ENCODE results near the gene NR2F1-AS1.

NR2F1-AS1 gene

DNA sequence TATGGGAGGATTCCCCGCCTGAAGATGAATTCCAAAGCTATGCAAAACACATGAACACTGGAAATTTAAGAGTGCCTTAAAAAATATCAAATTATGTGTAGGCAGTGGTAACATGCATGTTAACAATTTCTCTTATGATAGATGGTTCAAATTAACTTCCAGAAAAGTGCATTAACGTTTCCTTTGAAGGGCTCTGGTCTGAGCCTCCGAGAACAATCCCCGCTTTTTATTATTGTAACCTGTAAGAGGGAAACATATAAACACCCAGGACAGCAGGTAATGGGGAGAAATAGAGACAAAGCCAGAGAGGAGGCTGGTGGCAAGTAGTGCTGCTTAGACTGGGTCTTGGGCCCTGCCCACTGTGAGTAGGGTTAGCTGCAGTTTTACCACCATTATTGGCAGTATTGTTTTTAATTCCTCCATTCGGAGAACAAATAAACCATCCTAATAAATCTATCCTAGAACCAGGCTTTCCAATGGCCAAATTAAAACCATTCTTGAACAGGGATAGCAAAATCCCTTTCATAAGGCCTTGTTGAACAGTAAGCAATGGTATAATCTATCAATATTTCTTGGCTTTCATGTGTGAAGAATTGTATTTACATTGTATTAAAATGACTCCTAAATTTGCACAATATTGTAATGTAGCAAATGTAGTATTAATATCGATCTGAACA is 8.3 kb upstream of the NR2F1-AS1 start:
- DNase-seq: no peak

DNA sequence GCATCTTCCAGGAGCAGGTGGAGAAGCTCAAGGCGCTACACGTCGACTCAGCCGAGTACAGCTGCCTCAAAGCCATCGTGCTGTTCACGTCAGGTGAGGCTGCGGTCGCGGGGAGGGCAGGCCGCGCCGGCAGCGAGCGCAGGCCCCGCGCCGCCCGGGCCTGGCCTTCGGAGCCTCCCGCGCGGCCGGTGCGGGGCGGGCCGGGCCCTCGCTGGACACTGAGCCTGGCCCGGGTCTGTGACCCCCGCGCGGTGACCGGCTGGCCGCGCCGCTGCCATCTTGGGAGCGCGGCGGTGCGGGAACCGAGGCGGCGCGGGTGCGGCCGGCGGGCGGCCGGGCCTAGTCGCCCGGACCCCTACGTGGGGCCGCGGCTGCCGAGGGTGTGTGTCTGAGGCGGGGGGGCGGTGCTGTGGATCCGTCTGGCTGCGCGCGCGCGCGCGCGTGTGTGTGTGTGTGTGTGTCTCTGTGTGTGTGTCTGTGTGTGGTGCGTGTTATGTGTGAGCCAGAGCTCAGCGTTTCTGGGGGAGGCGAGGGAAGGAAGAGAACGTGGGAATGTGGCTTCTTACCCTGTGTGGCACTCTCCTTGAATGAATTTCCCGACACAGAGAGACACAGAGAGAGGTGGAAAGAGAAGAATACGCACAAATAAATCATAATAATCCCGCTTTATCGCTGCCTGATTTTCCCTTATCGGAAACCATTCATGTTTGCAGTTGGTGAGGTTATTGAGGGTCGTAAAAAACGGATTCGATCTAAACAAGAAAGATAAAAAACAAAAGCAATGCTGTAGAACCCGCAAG is 7.5 kb upstream of the NR2F1-AS1 start:
- no peak for DNase-seq

DNA sequence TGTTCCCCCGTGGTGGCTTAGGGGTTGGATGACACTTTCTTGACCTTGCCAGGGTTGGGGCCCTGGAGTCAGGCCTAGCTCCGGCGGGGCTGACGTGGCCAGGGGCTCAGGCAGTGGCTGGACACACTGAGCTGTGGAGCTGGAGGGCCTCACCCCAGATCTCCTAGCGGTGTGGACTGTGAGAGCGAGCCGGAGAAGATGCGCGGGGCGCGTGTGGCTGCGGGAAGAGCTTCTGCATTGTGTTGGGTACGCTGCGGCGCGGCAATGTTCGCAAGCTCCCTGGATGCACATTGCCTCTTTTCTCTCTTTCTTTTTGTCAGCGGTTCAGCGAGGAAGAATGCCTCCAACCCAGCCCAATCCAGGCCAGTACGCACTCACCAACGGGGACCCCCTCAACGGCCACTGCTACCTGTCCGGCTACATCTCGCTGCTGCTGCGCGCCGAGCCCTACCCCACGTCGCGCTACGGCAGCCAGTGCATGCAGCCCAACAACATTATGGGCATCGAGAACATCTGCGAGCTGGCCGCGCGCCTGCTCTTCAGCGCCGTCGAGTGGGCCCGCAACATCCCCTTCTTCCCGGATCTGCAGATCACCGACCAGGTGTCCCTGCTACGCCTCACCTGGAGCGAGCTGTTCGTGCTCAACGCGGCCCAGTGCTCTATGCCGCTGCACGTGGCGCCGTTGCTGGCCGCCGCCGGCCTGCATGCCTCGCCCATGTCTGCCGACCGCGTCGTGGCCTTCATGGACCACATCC is 6.8 kb upstream of the NR2F1-AS1 start:
- no peak for DNase-seq

DNA sequence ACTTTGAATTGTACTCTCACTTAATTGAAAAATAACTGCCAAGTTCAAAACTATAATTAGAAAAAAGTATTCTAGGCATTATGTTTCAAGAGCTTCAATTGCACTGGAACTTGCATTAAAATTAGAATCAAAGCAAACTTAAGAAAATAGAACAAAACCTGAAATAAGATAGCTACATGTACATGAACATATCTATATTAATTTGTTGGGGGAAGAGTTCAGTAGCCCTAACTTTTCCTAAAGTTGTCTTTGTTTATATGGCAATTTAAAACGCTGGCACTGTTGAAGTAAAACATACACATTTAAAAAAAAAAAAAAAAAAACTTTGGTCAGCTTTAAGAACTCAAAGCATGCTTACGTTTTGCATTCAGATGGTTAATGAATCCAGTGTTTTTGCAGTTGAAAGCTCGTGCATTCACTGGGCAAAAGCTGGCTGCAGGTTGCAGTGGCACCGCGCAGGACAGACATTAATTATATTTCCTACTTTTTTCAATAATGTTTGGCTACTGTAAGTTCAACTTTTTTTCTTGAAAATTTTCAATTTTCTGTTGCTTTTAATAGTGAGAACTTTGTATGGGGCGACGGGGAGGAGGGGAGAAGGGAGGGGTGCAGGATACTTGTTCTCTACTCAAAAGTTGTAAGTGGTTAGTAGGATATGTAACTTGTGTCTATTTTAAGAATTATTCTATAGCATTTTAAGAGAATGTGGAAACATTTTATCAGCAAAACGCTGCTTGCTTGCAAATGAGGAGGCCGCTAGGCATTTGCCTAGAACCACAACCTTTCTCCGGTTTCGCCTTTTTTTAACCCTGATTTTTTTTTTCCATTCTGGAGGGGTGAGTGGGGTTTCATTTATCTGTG is 5.9 kb upstream of the NR2F1-AS1 start:
- DNase-seq: no peak

DNA sequence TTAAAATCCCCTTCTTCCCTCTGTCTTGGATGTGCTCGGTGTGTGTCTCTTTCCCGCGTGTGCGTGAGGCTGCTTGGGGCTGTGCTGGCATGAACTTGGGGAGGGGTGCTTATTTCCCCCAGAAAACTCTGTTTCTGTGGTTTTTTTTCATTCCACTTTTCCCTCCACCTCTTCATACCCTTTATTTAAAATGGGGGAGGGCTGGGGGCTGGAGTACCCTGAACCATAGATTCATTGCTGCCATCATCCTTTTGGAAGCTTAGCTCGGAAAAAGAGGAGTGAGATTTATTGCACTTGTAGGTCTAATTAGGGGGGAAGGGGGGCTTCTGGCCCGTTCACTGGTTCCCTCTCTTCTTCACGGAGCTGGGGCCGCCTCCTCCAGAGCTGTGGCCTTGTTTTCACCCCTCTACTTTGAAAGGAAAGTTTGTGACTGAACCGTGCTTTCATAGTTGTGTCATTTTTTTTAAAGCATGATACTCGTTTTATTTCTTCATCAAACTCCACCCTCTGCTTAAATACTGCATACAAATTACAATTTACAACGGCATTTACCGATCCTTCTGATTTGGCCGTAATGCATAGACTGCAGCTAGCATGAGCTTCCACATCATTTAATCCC is 4.9 kb upstream of the NR2F1-AS1 start:
- DNase-seq: no peak

DNA sequence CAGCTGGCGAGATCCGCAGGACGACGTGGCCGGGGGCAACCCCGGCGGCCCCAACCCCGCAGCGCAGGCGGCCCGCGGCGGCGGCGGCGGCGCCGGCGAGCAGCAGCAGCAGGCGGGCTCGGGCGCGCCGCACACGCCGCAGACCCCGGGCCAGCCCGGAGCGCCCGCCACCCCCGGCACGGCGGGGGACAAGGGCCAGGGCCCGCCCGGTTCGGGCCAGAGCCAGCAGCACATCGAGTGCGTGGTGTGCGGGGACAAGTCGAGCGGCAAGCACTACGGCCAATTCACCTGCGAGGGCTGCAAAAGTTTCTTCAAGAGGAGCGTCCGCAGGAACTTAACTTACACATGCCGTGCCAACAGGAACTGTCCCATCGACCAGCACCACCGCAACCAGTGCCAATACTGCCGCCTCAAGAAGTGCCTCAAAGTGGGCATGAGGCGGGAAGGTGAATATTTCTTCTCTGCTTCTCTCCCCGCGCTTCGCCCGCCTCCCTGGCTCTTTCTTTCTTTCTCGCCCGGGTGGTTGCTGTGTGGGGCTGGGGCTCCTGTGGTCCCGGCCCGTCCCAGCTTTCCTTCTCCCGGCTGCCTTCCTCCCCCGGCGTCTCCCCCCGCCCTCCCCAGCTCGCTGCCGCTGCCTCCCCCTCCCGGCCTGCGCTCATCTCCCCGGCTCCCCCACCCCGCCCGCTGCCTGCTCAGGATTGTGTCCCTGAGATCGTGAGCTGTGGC is 4.2 kb upstream of the NR2F1-AS1 start:
- peak in 1 of 2 experiments; percentile 64 for DNase-seq

DNA sequence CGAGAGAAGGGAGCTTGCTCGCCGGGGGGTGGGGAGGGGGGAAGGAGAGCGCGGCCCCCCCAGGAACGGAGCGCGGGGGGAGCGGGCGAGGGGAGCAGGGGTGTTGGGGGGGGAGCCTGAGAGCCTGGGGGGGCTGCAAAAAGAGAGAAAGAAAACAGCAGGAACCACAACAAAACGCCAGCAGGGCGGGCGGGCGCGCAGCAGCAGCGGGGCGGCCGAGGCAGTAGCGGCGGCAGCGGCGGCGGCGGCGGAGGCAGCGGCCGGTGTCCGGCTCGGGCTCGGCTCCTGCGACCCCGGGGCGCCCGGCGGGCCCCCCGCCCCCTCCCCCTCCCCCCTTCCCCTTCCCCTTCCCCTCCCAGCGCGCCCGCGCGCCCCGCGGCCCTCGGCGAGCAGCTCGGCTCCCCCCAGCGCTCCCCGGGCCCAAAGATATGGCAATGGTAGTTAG is 3.6 kb upstream of the NR2F1-AS1 start:
- no peak for DNase-seq

DNA sequence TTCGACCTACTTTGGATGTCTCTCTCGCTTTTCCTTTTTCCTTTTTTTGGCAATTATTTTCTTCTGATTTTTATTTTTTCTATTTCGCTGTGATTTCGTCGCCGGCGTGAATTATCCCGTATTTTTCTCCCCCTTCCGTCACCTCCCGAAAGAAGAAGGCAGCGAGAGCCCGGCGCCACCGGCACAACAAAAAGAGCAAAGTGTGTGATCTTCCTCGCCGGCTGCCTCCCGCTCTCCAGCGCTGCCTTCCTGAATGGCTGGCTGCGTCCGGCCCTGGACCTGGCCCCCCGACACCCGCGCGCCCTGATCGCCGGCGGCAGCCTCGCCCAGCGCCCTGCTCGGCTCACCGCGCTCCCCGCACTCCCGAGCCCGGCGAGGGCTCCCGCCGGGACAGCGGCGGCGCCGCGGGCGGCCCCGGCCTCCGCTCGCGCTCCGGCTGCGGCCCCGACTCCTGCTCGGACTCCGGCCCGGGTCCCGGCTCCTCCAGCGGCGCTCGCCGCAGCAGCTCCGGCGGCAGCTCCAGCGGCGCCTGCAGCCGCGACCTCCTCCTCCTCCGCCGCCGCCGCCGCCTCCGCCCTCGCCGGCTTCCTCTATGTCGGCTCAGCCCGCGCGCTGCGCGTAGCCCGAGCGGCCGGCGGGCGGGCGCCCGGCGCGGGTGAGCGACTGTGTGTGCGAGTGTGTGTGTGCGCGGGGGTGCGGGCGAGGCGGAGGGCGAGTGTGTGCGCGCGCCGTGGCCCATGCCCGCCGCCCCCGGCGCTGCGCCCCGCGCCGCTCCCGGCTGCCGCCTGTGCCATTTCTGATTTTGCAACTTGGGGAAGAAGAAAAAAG is 3.0 kb upstream of the NR2F1-AS1 start:
- peak in 1 of 2 experiments; percentile 55 for DNase-seq

DNA sequence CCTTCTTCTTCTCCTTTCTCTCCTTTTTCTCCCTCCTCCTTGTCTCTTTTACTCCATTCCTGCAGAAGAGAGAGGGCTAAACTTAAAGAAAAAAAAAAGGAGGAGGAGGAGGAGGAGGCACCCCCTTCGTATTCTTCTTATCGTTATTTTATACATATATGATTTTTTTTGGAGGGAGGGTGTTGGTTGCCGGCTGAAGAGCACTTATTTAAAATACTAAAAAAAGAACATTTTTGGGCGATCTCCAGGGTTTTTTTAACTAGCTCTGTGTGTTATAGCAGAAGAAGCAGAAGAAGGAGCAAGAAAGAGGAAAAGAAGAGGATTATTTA is 2.4 kb upstream of the NR2F1-AS1 start:
- no peak for DNase-seq

DNA sequence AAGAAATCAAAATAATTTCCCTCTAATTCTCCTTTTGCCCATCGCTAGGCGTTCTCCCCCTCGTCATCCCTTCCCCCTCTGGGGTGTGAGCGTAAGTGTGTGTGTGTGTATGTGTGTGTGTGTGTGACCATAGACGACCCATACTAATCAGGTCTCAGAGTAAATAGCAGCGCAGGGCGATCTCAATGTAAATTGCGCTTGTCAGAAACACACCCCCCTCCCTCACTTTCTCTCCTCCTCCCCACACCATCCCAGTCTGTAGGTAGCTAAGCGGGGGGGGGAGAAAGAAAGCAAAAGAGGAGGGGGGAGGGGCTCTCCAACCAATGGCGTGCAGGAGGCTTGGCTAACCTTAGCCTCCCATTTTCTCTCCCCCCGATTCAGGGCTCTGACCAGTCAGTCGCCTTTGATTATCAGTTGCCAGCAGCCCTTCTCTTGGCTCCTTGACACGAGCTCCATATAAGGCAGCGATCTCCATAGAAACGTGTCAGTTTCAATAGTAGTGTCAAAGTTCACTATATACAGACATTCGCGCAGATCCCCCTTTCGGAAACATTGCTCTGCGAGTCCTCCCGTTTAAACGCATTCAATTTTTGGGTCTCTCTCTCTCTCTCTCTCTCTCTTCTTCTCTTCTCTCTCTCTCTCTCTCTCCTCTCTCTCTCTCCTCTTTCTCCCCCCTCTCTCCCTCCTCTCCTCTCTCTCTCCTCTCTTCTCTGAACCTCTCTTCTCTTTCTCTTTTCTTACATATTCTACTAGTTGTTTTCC is 1.8 kb upstream of the NR2F1-AS1 start, which contains the start of gene NR2F1:
Gene NR2F1 (plus strand): TSS at position 546 of the 762 bp plus-strand sequence. CDS start 1,802 bp downstream, outside the sequence.
- peak; percentile 85 to 90 for DNase-seq

DNA sequence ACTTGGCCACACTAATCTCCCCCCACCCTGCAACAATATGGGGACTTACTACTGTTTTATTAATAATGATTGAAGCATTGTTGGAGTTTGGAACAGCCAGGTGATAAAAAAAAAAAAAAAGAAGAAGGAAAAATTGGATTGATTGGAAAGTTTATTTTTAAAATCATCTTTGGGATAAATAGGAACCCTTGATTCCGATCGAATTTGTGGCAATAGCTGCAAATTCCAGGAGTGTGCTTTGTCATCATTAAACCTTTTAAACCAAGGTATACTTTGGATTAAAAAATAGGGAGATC is 1.1 kb upstream of the NR2F1-AS1 start:
- DNase-seq: no peak

DNA sequence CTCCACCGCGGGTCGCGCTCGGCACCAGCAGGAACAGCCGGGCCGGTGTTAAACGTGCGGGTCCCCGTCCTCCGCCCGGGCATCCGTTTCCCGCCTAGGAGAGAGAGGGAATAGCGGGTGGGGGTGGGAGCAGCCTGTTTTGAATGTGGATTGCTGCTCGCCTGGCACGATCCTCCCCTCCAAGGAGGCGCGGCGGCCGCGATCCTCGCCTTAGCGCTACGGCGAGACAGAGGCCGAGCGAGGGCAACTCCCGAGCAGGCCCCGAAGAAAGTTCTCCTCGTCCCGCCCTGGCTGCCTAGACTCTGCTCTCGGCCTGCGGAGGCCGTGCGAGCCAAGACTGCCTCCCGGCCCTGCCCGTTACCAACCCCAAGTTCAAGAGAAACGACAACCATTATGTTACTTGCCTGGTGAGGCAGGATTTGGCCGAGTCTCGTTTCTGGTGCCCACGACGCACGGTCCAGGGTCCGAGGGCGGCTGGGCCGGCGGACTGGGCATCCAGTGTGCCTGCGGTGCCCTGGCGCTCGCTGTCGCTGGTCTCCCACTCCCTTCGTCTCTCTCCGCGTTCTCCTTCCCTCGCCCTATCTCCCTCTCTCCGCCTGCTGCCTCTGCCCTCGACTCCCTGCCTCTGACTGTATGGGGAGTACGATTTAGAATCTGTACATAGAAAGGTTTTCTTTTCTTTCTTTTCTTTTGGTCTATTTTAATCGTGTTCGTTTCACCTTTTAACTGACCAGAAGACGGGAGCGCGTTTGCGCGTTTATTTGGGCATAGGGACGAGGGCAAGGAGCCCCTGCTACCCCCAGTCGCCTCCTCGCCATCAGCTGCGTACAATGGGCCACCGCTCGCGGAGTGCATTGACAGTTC is 724 bp downstream of the NR2F1-AS1 start:
- peak in 1 of 2 experiments; percentile 58 for DNase-seq

DNA sequence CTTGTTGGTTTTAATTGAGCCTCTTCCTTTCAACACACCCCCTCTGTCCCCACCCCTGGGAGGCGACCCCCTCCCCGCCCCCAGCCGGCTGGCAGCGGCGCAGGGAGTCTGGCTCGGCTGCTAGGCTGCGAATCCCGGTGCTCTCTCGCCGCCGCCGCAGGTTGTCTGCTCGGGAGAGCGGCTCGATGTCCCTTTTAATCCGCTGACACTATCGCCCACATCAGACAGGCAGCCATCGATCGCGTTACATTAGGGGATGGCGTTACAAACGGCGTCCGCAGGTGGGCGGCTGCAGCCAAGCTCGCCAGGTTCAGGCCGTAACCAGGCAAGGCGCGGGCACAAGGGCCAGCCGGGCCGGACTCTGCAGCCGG is 1.3 kb downstream of the NR2F1-AS1 start:
- peak in 1 of 2 experiments; percentile 47 for DNase-seq

DNA sequence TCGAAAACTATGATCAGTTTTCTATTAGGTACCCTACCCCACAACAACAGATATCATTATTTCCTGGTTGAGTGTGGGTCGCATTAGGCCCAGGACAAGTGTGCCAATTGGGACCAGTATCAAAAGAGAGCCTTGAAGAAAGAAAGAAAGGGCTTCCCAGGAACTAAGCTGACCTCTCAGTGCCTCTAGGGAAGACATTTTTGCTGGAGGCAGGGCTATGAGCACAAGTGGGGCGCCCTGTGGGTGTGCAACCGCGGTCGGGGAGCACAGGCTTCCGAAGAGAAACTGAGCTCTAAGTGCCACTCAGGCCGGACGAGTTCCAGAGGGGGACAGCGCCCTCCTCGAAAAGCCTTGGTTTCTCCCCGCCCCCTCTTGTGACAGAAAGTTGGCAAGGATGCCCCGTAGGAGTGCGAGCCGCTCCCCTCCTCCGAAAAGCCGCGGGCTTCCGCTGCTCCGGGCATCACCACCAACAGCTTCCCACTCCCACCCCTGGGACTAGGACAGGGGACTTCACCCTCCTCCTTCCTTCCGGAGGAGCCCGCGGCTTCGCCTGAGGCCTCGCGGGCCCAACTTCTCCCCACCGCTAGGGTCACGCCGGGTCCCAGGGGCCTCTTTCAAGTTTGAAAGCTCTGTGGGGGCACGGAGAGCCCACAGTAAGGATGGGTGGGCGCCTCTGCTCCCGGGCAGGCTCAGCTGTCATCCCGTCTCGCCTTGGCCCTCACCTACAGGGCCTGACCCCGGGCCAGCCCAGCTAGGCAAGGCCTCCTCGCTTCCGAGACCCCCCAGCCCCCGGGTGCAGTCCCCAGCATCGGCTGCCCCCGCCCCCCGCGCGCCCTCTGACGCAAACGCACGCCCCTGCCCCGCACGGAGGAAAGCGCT is 2.0 kb downstream of the NR2F1-AS1 start:
- no peak for DNase-seq

DNA sequence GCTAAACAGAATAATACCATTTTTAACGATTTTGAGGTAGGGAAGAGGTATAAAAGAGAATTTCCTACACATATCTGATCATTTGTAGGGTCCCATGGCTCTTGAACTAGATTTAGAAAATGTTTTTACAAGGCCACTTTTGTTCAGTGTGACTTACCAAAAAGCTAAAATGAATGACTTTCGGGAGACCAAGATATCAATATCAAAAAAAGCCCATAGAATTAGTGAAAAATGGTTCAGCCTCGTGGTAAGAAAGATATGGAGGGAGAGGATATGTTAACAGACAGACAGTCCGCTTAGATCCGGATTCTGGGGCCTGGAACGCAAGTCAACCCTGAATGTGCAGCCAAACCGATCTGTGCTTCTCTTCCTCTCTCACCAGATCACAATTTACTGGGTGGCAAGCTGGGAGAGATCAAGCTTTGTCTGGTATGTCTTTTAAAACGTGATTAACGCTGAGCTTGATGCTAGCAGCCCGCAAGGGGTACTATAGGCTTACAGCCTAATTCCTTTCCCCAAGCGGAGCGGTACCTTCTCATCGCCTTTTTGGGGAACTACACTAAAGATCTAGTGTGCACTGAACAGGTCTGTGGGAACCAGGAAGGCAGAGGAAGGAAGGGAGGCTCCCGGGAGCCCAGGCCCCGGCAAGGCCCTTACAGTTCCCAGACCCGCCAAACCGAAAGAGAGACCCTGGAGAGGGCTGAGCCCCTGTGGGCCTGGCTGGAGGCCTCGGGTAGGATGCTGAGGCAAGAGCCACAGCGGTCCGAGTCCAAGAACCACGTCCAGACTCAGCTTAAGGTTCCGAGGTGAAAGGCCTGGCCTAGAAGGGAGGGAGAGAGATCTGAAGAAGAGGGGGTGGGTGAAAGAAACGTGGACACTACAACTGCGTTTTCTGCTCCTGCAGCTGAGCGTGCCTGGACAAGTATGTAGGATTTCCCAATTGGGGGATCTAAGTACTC is 2.9 kb downstream of the NR2F1-AS1 start:
- DNase-seq: no peak

DNA sequence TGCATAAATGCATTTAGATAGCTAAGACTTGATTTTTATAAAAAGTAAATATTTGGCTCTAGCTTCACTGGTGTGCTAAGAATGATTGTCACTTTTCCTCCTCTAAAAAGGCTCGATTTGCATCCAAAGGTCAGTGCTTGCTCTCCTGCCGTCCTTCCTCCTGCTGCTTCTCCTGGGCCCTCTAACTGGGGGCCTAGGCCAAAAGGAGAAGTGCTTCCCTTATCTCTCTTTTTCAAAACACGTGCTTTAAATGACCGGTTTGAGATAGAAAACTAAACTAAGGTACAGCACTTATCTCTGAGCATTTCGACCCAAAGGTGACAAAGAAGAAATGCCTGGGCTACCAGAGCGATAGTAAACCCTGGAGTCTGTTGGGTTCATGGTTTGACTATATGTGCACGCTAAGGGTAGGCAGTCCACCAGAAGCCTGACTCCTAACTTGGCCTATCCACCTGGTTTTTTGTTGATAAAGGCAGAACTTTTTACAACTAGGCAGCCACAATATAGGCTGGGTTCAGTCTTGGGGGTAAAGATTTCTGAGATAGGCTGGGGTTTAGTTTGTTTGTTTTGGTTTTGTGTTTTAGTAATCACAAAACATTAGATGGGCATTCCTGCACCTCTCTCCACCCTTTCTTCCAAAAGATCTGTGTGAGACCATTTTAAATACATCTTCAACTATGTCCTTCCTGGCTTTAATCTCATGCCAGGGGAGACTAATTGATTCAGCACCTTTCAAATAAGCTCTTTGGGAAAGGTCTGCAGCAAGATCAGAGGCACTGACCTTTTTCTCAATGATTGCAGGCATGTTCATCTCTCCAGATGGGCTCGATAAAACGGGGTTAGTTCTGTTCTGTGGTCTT is 3.8 kb downstream of the NR2F1-AS1 start:
- DNase-seq: no peak
